Erythroblast (primary cell): ENCODE data around the gene URB2.

Experiments
- GATA1 ChIP-seq: IDR thresholded peaks from 2 replicates; pipeline ENCODE4 v1.6.1; 2011; ENCODE audit warnings: low read depth, mild to moderate bottlenecking, control low read depth, low read length, moderate library complexity
- POLR2A ChIP-seq: IDR thresholded peaks from 2 replicates; pipeline ENCODE4 v1.6.1; 2011; ENCODE audit warnings: mild to moderate bottlenecking, low read length

DNA sequence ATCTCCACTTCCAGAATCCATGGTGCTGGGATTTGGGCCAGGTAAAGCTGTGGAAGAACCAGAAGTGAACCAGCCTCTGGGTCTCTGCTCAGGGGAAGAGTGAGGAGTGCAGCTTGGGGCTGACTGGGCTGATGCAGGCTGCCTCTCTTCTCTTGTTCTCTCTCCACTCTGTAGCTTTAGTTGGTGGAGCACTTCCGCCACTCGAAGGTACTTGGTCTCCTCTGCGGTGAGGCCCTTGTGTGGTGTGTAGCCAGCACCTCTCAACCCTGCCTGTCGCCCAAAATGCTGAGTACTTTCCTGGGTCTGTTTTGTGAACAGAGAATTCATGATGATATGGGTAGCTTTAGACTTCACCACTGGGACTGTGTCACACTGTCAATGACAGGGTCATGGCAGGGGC lies 63.2 kb downstream of the URB2 start:
- TF ChIP-seq POLR2A = no peak
- no peak for TF ChIP-seq GATA1
